ENCODE results near the gene GPR137.
"Not testable (repeated sequence)": the region's sequence is repeated elsewhere in the genome, so short reads cannot be mapped to it uniquely, and the experiment has no call there.

Gene GPR137

GRCh38 chr11:64305075-64305690 is 19.5 kb downstream of the GPR137 start, which contains the start of gene ESRRA:
ESRRA (plus strand) TSS chr11:64305524; CDS start chr11:64307180, 1,656 bp downstream.
- peak; percentile 100 for DNase-seq

- DNase-seq: peak; percentile 78
These were observed 20.3 kb downstream of the GPR137 start for GRCh38 chr11:64305691-64306562.

GRCh38 chr11:64306563-64306875 is 20.9 kb downstream of the GPR137 start:
- no peak for DNase-seq

- DNase-seq: no peak
These were observed 21.4 kb downstream of the GPR137 start for GRCh38 chr11:64306876-64307622.

- DNase-seq: not testable (repeated sequence)
These were observed 22.1 kb downstream of the GPR137 start for GRCh38 chr11:64307795-64308194.

DNA sequence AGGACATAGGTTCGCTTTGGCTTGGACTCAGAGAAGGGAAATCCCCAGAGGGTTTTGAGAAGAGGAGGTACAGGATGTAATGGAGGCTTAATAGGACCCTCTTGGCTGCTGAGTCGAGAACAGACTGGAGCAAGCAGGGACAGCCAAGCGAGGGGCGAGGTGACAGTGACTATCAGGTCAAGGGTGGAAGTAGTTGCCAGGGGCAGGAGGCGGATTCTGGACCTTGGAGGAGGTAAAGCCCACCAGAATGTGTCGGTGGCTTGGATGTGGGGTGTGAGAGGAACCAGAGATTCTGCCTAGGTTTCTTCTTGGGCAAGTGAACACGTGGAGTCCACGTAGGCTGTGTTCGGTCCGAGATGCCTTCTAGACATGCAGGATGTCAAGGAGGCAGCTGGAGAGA is 27.3 kb downstream of the GPR137 start:
- no peak for DNase-seq

DNA sequence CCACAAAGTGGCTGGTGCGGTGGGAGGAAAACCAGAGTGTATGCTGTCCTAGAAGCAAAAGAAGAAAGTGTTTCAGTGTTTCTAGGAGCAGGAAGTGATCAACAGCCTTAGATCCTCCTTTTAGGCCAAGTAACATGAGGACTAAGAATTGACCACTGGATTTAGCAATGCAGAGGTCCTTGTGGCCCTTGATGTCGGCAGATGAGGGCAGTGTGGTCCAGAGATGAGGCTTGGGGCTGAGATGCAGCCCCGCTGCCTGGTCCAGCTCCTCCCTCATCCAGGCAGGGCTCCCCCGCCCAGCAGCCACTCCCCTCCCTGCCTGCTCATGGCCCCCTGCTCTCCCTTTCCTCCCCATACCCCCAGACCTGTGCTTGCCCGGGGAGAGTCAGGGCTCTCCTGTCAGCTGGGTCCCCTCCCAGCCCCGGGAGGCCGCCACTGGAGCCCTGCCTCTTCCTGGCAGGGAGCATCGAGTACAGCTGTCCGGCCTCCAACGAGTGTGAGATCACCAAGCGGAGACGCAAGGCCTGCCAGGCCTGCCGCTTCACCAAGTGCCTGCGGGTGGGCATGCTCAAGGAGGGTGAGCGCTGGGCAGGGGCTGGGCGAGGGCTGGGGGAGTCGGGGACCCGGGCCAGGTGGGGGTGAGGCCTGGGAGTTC is 28.0 kb downstream of the GPR137 start:
- DNase-seq: no peak

DNA sequence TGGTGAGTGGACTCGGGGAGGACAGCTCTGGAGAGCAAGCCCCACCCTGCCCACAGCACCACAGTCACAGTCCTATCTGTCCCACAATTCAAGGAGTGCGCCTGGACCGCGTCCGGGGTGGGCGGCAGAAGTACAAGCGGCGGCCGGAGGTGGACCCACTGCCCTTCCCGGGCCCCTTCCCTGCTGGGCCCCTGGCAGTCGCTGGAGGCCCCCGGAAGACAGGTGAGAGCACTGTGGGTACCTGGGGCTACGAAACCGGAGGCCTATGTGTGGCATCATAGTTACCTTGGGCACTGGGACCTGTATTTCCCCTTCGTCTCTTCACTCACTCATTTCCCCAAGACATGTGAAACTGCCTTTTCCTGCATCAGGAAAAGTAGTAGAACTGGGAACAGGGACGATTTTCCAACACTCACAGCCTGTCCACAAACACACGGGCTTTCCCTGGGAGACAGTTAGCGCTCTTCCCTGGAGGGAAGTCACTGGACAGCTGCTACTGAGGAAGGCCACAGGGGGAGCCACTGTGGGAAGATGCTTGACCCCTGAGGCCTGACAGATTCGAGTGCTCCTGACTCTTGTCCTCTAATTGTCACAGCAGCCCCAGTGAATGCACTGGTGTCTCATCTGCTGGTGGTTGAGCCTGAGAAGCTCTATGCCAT is 28.6 kb downstream of the GPR137 start:
- peak; percentile 48 for DNase-seq

DNA sequence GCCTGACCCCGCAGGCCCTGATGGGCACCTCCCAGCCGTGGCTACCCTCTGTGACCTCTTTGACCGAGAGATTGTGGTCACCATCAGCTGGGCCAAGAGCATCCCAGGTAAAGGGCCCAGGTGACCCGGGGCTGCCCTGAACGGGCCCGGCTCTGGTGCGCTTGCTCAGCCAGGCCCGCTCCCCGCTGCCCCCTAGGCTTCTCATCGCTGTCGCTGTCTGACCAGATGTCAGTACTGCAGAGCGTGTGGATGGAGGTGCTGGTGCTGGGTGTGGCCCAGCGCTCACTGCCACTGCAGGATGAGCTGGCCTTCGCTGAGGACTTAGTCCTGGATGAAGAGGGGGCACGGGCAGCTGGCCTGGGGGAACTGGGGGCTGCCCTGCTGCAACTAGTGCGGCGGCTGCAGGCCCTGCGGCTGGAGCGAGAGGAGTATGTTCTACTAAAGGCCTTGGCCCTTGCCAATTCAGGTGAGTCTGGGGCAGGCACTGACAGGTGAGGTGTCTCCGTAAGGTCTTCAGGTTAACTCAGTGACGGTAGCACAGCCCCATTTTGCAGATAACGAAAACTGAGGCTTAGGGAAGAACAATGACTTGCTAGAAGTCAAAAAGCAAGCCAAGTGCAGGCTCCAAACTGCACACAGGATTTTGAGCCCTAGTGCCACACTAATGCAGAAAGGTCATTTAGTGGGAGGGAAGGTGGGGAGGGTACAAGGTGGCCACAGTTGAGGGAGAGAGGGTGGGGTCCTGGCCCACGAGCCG is 29.3 kb downstream of the GPR137 start:
- no peak for DNase-seq

DNA sequence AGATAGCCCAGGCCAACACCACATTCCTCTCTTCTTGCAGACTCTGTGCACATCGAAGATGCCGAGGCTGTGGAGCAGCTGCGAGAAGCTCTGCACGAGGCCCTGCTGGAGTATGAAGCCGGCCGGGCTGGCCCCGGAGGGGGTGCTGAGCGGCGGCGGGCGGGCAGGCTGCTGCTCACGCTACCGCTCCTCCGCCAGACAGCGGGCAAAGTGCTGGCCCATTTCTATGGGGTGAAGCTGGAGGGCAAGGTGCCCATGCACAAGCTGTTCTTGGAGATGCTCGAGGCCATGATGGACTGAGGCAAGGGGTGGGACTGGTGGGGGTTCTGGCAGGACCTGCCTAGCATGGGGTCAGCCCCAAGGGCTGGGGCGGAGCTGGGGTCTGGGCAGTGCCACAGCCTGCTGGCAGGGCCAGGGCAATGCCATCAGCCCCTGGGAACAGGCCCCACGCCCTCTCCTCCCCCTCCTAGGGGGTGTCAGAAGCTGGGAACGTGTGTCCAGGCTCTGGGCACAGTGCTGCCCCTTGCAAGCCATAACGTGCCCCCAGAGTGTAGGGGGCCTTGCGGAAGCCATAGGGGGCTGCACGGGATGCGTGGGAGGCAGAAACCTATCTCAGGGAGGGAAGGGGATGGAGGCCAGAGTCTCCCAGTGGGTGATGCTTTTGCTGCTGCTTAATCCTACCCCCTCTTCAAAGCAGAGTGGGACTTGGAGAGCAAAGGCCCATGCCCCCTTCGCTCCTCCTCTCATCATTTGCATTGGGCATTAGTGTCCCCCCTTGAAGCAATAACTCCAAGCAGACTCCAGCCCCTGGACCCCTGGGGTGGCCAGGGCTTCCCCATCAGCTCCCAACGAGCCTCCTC is 30.2 kb downstream of the GPR137 start:
- DNase-seq: not testable (repeated sequence)

- peak; percentile 95 for DNase-seq
These were observed 31.1 kb downstream of the GPR137 start for GRCh38 chr11:64316672-64317324.

- peak; percentile 100 for DNase-seq
These were observed 31.8 kb downstream of the GPR137 start, which contains the start of gene TRMT112 for GRCh38 chr11:64317325-64317960. TRMT112 (minus strand) TSS chr11:64317559; CDS start chr11:64317526, 33 bp downstream.

DNA sequence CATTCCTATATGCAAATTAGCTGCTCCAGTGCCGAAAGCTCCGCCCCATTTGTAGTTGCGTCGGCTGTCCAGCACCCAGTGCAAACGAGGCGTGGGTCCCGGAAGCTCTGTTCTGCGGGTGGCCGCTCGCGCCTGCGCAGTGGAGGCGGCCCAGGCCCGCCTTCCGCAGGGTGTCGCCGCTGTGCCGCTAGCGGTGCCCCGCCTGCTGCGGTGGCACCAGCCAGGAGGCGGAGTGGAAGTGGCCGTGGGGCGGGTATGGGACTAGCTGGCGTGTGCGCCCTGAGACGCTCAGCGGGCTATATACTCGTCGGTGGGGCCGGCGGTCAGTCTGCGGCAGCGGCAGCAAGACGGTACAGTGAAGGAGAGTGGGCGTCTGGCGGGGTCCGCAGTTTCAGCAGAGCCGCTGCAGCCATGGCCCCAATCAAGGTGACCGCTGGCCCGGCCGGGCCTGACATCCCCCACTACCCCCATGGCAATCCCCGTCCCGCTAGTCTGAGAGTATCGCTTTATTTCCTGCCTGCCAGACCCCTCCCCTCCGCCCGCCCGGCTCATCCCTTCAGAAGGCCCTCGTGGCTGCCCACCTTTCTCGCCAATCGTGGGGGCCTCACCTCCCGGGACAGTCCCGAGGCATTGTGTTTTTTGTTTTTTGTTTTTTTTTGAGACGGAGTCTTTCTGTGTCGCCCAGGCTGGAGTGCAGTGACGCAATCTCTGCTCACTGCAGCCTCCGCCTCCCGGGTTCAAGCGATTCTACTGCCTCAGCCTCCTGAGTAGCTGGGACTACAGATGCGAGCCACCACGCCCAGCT is 32.5 kb downstream of the GPR137 start, which contains the start of gene PRDX5:
Gene PRDX5 (plus strand): TSS at position 161 of the 805 bp plus-strand sequence. CDS start 95 bp downstream, at position 256.
- peak; percentile 99 for DNase-seq

DNA sequence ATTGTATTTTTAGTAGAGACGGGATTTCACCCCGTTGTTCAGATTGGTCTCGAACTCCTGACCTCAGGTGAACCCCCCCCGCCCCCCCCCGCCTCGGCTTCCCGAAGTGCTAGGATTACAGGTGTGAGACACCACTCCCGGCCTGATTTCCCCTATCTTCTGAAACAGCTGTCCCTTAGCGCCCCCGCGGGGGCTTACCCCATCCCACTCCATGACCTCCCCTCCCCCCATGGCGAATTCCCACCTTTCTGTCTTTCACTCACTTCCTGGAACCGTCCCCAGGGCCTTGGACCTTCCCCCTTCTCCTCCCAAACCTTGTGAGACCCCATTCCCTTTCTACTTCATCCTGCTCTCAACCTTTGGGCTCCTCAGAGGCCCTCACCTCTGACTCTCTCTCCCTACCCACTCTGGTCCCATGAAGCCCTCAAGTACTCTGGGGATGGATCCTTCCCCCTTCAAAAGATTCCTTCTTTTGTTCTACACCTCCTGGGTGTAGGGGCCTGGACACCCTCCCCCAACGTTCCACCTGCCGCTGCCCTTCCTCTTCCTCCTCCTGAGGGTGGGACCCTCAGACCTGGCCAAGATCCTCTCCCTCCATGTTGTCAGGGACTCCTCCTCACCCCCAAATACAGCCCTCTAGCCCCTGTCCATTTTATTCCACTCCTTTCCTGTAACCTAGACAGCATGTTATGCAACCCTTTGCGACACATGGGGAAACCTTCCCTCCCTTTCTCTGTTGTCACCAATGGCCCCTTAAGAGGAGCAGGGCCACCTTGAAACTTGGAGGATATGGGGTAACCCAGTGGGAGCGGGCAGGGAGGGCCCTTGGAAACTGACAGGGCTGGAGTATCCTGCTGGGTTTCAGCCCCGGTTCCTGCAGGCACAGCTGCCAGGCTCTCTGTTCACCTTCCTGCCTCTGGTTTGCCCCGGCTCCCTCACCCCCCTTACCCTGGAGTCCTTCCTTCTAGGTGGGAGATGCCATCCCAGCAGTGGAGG is 33.4 kb downstream of the GPR137 start:
- DNase-seq: no peak

- DNase-seq: no peak
These were observed 34.9 kb downstream of the GPR137 start for GRCh38 chr11:64320556-64320955.

DNA sequence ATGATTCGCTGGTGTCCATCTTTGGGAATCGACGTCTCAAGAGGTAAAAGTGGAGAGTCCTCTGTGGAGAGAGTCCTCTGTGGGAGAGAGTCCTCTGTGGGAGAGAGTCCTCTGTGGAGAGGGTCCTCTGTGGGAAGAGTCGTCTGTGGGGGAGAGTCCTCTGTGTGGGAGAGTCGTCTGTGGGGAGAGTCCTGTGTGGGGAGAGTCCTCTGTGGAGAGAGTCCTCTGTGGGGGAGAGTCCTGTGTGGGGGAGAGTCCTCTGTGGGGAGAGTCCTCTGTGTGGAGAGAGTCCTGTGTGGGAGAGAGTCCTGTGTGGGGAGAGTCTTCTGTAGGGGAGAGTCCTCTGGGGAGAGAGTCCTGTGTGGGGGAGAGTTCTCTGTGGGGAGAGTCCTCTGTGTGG is 35.4 kb downstream of the GPR137 start:
- DNase-seq: no peak

DNA sequence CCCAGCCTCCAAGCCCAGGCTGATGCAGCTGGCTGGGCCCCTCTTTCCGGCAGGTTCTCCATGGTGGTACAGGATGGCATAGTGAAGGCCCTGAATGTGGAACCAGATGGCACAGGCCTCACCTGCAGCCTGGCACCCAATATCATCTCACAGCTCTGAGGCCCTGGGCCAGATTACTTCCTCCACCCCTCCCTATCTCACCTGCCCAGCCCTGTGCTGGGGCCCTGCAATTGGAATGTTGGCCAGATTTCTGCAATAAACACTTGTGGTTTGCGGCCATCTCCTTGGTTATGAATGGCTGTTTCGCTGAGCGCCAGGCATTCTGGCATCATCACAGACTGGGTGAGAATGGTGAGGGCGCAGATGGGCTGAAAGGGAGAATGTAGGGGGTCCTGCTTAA is 35.9 kb downstream of the GPR137 start:
- DNase-seq: no peak

Measured in DMS53 (cell line).